ENCODE measurements around the gene DMGDH. TPM values are rescaled to one million over a fixed set of nuclear protein-coding genes. Genes with fewer than 3 reads are reported as not detected.

DMGDH gene
- total and polyA plus RNA-seq, 2 donors from 2014 or later: 10.4 to 39.7 TPM

- FAIRE-seq: no peak
- TF ChIP-seq CTCF (IDR thresholded peaks at IDR 0.05; ENCODE audit: borderline replicate concordance, extremely low read depth, insufficient read depth): no peak
These were observed 36.4 kb upstream of the DMGDH start for GRCh38 chr5:79105868-79106267.

GRCh38 chr5:79093762-79094161 is 24.3 kb upstream of the DMGDH start:
- no peaks in the 10 kb centered on the region for H3K36me3 ChIP-seq (ENCODE audit: control insufficient read depth in 2 of 3, insufficient read depth in 3 of 3, low read length in 3 of 3)
- TF ChIP-seq CTCF (IDR thresholded peaks at IDR 0.05; ENCODE audit: borderline replicate concordance, extremely low read depth, insufficient read depth): no peak
- no peak overlapping the region for H3K27ac ChIP-seq (ENCODE audit: low read depth in 2 of 2, low read length in 2 of 2)
- H3K4me3 ChIP-seq (ENCODE audit: low read length in 3 of 3): no peak overlapping the region
- peaks cover 0 to 6% (median 0%) of the 10 kb centered on the region in 3 donors for H3K4me1 ChIP-seq (ENCODE audit: control insufficient read depth in 2 of 3, insufficient read depth in 2 of 3, low read depth in 1 of 3, low read length in 3 of 3)
- H3K27me3 ChIP-seq (ENCODE audit: control insufficient read depth, insufficient read depth, low read length): no peaks in the 10 kb centered on the region
- H3K9ac ChIP-seq (ENCODE audit: low read length in 3 of 3): no peak overlapping the region
- FAIRE-seq: no peak
- no peaks in the 10 kb centered on the region for H3K9me3 ChIP-seq (ENCODE audit: control insufficient read depth in 2 of 3, insufficient read depth in 1 of 3, low read length in 3 of 3)
- intact Hi-C loops (cut with DNase I): no loop called here
- DNase-seq: peak in 1 of 5 donors; percentile 25

More at GRCh38 chr5:79105868-79106267, 36.4 kb upstream of the DMGDH start:
- intact Hi-C loops (cut with DNase I): no loop called here
- no peaks in the 10 kb centered on the region for H3K9me3 ChIP-seq (ENCODE audit: control insufficient read depth in 2 of 3, insufficient read depth in 1 of 3, low read length in 3 of 3)
- peaks cover 0 to 6% (median 0%) of the 10 kb centered on the region in 3 donors for H3K36me3 ChIP-seq (ENCODE audit: control insufficient read depth in 2 of 3, insufficient read depth in 3 of 3, low read length in 3 of 3)
- H3K4me1 ChIP-seq (ENCODE audit: control insufficient read depth in 2 of 3, insufficient read depth in 2 of 3, low read depth in 1 of 3, low read length in 3 of 3): peaks cover 0 to 6% (median 0%) of the 10 kb centered on the region in 3 donors
- no peak overlapping the region for H3K4me3 ChIP-seq (ENCODE audit: low read length in 3 of 3)
- H3K27me3 ChIP-seq (ENCODE audit: control insufficient read depth, insufficient read depth, low read length): peaks cover 3% of the 10 kb centered on the region
- no peak overlapping the region for H3K9ac ChIP-seq (ENCODE audit: low read length in 3 of 3)
- H3K27ac ChIP-seq (ENCODE audit: low read depth in 2 of 2, low read length in 2 of 2): no peak overlapping the region
- DNase-seq: no peak

GRCh38 chr5:79091064-79091463 is 21.6 kb upstream of the DMGDH start:
- intact Hi-C loops (cut with DNase I): no loop called here
- Histone ChIP-seq H3K9me3 (ENCODE audit: control insufficient read depth in 2 of 3, insufficient read depth in 1 of 3, low read length in 3 of 3) (no peaks in the 10 kb centered on the region), H3K9ac (ENCODE audit: low read length in 3 of 3) (no peak overlapping the region), H3K4me1 (ENCODE audit: control insufficient read depth in 2 of 3, insufficient read depth in 2 of 3, low read depth in 1 of 3, low read length in 3 of 3) (peaks cover 0 to 6% (median 0%) of the 10 kb centered on the region in 3 donors), H3K36me3 (ENCODE audit: control insufficient read depth in 2 of 3, insufficient read depth in 3 of 3, low read length in 3 of 3) (peaks cover 0 to 5% (median 2%) of the 10 kb centered on the region in 3 donors), H3K4me3 (ENCODE audit: low read length in 3 of 3) (no peak overlapping the region), H3K27me3 (ENCODE audit: control insufficient read depth, insufficient read depth, low read length) (no peaks in the 10 kb centered on the region), H3K27ac (ENCODE audit: low read depth in 2 of 2, low read length in 2 of 2) (no peak overlapping the region)
- DNase-seq (no peak), FAIRE-seq (no peak)
- TF ChIP-seq CTCF (IDR thresholded peaks at IDR 0.05; ENCODE audit: borderline replicate concordance, extremely low read depth, insufficient read depth): no peak

GRCh38 chr5:79088507-79088906 is 19.0 kb upstream of the DMGDH start:
- DNase-seq (no peak), FAIRE-seq (no peak)
- intact Hi-C loops (cut with DNase I): no loop called here
- H3K27me3 ChIP-seq (ENCODE audit: control insufficient read depth, insufficient read depth, low read length): no peaks in the 10 kb centered on the region
- H3K9me3 ChIP-seq (ENCODE audit: control insufficient read depth in 2 of 3, insufficient read depth in 1 of 3, low read length in 3 of 3): no peaks in the 10 kb centered on the region
- TF ChIP-seq CTCF (IDR thresholded peaks at IDR 0.05; ENCODE audit: borderline replicate concordance, extremely low read depth, insufficient read depth): no peak
- no peak overlapping the region for H3K9ac ChIP-seq (ENCODE audit: low read length in 3 of 3)
- H3K27ac ChIP-seq (ENCODE audit: low read depth in 2 of 2, low read length in 2 of 2): no peak overlapping the region
- peaks cover 0 to 4% (median 0%) of the 10 kb centered on the region in 3 donors for H3K4me1 ChIP-seq (ENCODE audit: control insufficient read depth in 2 of 3, insufficient read depth in 2 of 3, low read depth in 1 of 3, low read length in 3 of 3)
- peaks cover 0 to 14% (median 2%) of the 10 kb centered on the region in 3 donors for H3K36me3 ChIP-seq (ENCODE audit: control insufficient read depth in 2 of 3, insufficient read depth in 3 of 3, low read length in 3 of 3)
- no peak overlapping the region for H3K4me3 ChIP-seq (ENCODE audit: low read length in 3 of 3)
